Measurements from ENCODE around the gene CCDC57. TPM values are rescaled to one million over a fixed set of nuclear protein-coding genes. Genes with fewer than 3 reads are reported as not detected.

CCDC57 gene
- total RNA-seq, 2 donors from 2014 or later, result 5.1 to 7.4 TPM

GRCh38 chr17:82219753-82220709 lies 7.4 kb upstream of the CCDC57 start:
- H3K27me3 ChIP-seq, result no peaks in the 10 kb centered on the region
- H3K9me3 ChIP-seq, result no peaks in the 10 kb centered on the region
- peaks cover 0 to 24% of the 10 kb centered on the region in 2 donors for H3K4me1 ChIP-seq
- no peak for TF ChIP-seq CTCF (IDR thresholded peaks at IDR 0.05)
- no peak overlapping the region for H3K4me3 ChIP-seq
- no peak overlapping the region for H3K27ac ChIP-seq
- DNase-seq (ENCODE audit: low spot score), result no peak
- H3K36me3 ChIP-seq, result no peaks in the 10 kb centered on the region

GRCh38 chr17:82219083-82219482 lies 6.4 kb upstream of the CCDC57 start:
- Histone ChIP-seq H3K4me3 (no peak overlapping the region), H3K9me3 (no peaks in the 10 kb centered on the region), H3K27ac (no peak overlapping the region), H3K36me3 (no peaks in the 10 kb centered on the region), H3K4me1 (peaks cover 0 to 25% of the 10 kb centered on the region in 2 donors), H3K27me3 (no peaks in the 10 kb centered on the region)
- no peak for DNase-seq (ENCODE audit: low spot score)
- no peak for TF ChIP-seq CTCF (IDR thresholded peaks at IDR 0.05)

- H3K36me3 ChIP-seq, result no peaks in the 10 kb centered on the region
- no peaks in the 10 kb centered on the region for H3K9me3 ChIP-seq
- H3K4me3 ChIP-seq, result no peak overlapping the region
- peaks cover 0 to 31% of the 10 kb centered on the region in 2 donors for H3K4me1 ChIP-seq
- H3K27me3 ChIP-seq, result no peaks in the 10 kb centered on the region
- no peak for TF ChIP-seq CTCF (IDR thresholded peaks at IDR 0.05)
- DNase-seq (ENCODE audit: low spot score), result no peak
- no peak overlapping the region for H3K27ac ChIP-seq
These were observed 5.9 kb upstream of the CCDC57 start for GRCh38 chr17:82218349-82219075.

GRCh38 chr17:82217530-82218204 lies 5.0 kb upstream of the CCDC57 start:
- Histone ChIP-seq H3K27me3 (no peaks in the 10 kb centered on the region), H3K9me3 (no peaks in the 10 kb centered on the region), H3K36me3 (no peaks in the 10 kb centered on the region), H3K4me1 (peaks cover 0 to 36% of the 10 kb centered on the region in 2 donors), H3K4me3 (no peak overlapping the region), H3K27ac (peak overlapping the region; percentile 68 to 72)
- no peak for TF ChIP-seq CTCF (IDR thresholded peaks at IDR 0.05)
- no peak for DNase-seq (ENCODE audit: low spot score)

- peaks cover 0 to 37% of the 10 kb centered on the region in 2 donors for H3K4me1 ChIP-seq
These were observed 4.5 kb upstream of the CCDC57 start for GRCh38 chr17:82217120-82217529.

More at GRCh38 chr17:82217120-82217529, 4.5 kb upstream of the CCDC57 start:
- no peaks in the 10 kb centered on the region for H3K36me3 ChIP-seq
- no peak overlapping the region for H3K4me3 ChIP-seq
- no peaks in the 10 kb centered on the region for H3K27me3 ChIP-seq
- no peak for TF ChIP-seq CTCF (IDR thresholded peaks at IDR 0.05)
- H3K9me3 ChIP-seq, result no peaks in the 10 kb centered on the region
- peak overlapping the region; percentile 68 to 72 for H3K27ac ChIP-seq
- DNase-seq (ENCODE audit: low spot score), result no peak

Measured in right atrium auricular region (tissue), 2 donors.